PC-9 (cell line): ENCODE measurements around the gene MRC2.

ENCODE experiments used
- EZH2 ChIP-seq: fragments of 200-600 bp; sonication (generic); IDR thresholded peaks from 2 replicates; pipeline ENCODE4 v1.8.0; 2017; ENCODE audit warnings: antibody characterized with exemption, low read depth
- TF ChIP-seq, protein P1 (sequence below): fragments of 200-600 bp; sonication (generic); conservative IDR thresholded peaks from 2 replicates; pipeline ENCODE4 v1.6.1; 2017; ENCODE audit warnings: mixed run types, antibody characterized with exemption, mild to moderate bottlenecking, moderate library complexity

DNA sequence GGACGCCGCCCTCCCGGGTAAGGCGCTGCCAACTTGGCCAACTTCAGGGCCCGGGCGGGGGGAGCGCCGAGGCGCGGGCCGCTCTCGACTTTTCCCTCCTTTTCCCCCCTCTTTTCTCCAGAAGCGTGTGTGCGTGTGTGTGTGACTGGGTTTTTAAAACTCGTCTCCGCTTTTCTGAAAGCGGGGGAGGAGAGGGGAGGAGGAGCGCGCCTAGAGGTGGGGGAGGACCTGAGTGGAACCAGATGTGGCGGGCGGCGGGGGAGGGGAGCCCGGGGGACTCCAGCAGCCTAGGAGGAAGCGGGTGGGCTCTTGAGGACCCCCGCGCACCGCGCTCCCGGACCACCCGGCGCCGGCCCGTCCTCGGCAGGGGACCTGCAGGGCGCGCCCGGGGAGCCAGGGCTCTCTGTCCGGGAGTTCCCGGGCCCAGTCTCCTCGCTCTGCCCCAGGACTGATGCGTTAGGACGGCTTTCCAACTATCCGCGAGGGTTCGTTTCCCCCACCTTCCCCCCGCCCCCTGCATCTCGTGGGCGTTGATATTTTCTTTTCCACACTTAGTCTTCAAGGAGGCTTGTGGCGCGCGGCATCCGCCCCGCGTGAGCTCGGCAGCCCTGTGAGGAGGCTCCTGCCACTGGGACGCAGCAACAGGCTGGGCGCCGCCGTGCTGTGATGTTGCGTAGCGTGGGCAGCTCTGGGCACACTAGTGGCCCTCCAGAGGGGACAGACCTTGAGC is 599 bp downstream of the MRC2 start:
- no peak for TF ChIP-seq EZH2
- TF ChIP-seq, protein P1, sequence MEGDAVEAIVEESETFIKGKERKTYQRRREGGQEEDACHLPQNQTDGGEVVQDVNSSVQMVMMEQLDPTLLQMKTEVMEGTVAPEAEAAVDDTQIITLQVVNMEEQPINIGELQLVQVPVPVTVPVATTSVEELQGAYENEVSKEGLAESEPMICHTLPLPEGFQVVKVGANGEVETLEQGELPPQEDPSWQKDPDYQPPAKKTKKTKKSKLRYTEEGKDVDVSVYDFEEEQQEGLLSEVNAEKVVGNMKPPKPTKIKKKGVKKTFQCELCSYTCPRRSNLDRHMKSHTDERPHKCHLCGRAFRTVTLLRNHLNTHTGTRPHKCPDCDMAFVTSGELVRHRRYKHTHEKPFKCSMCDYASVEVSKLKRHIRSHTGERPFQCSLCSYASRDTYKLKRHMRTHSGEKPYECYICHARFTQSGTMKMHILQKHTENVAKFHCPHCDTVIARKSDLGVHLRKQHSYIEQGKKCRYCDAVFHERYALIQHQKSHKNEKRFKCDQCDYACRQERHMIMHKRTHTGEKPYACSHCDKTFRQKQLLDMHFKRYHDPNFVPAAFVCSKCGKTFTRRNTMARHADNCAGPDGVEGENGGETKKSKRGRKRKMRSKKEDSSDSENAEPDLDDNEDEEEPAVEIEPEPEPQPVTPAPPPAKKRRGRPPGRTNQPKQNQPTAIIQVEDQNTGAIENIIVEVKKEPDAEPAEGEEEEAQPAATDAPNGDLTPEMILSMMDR, result no peak
